Hepatic stellate cell (primary cell): Measurements from ENCODE around the gene VPS35.
"Not testable (repeated sequence)": the region's sequence is repeated elsewhere in the genome, so short reads cannot be mapped to it uniquely, and the experiment has no call there.

Source experiments
- DNase-seq: peaks from one replicate; pipeline ENCODE4 v3.0.0; 2011; ENCODE audit warnings: low spot score

VPS35 gene

DNA sequence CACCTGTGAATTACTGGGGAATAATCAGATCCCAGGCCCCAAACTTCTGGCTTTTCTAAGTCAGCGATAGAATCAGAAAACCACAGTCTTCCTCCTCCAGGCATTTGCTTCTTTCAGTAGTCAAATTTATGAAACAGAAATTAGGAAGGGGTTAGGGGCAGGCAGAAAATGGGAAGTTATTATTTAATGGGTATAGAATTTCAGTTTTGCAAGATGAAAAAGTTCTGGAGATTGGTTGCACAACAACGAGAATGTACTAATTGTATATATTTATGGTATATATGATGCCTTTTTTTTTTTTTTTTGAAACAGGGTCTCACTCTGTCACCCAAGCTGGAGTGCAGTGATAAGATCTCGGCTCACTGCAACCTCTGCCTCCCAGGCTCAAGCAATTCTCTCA lies 23.9 kb upstream of the VPS35 start:
- DNase-seq = no peak

DNA sequence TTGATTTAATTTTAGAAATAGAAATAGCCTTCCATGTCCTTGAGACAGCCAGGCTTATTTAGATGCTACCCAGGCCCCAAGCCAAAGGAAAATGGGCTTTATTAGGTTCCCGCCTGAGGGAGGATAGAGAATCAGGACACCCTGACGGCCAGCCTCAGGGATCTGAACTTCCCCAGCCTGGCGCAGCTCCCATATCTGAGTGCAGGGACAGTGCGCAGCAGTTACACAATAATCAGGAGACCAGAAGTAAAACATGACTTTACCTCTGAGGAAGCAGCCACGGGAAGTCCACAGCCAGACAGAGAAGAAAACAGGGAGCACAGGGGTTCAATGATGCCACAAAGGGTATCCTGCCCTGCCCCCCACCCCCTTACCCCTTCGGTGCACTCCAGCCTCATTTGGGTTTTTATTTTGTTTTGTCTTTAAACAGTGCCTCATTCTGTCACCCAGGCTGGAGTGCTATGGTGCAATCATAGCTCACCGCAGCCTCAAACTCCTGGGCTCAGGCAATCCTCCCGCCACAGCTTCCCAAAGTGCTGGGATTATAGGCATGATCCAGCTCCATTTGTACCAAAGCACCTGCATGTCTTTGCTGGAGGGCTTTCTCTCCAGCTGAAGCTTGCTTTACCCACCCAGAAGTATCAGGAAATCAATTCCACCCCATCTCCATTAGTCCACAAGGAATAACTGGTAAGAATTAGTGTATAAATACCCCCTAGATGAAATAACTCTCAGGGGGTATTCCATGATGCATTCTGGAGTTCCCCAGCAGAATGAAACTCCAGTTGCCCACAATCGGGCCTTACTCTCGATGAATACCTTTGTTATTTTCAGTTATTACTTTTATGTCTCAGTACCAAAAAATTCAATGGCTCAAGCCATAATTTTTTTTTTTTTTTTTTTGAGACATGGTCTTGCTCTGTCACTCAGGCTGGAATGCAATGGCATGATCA lies 22.4 kb upstream of the VPS35 start:
- DNase-seq = no peak

DNA sequence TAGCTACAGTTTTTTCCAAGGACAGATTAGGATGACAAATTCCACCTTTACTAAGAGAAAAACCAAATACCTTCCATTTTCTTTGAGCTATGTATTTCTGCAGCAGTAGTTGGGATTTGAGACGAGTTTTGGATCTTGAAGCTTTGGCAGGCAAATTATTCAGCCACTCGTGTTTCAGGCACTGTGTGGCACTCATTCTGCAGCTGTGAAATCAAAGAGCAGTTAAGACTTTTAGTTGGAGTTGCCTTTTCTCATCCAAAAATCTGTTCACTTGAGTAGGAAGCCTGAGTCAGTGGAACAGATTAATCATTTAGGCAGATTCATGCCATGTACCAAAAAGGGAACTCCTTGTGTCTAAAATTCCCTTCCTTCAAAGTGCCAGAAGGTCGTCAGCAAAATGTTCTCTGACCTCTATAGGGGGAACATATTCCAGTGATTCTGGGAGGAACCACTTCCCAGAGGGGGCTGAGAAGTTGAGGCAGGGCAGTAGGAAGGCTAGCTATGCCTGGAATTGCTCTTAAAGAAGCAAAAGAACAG lies 20.6 kb upstream of the VPS35 start:
- no peak for DNase-seq

DNA sequence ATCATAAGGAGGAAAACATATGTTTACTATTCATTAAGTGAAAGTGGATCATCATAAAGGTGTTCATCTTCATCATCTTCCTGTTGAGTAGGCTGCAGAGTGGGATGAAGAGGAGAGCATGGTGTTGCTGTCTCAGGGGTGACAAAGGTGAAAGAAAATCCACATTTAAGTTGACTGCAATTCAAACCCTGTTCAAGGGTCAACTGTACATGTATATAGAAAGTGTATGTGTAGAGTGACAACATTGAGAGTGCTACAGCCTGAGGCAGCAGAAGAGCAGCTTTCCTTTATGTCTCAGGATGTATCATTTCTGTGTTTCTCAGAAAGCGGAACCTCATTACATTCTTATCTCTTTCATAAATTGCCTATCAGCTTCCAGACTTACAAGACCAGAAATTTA lies 17.7 kb upstream of the VPS35 start:
- no peak for DNase-seq

DNA sequence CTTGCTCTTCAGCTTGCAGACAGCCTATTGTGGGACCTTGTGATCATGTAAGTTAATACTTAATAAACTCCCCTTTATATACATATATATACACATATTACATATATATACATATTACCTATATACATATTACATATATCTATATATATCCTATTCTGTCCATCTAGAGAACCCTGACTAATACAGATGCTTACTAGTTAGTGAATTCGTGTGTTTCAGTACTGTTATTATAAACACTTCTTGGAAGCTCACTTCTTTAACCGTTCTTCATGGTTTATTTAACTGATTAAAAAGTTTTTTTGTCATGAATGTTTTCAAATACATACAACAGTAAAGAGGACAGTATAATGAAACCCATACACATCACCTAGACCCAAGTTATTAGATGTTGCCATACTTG lies 13.1 kb upstream of the VPS35 start:
- no peak for DNase-seq

DNA sequence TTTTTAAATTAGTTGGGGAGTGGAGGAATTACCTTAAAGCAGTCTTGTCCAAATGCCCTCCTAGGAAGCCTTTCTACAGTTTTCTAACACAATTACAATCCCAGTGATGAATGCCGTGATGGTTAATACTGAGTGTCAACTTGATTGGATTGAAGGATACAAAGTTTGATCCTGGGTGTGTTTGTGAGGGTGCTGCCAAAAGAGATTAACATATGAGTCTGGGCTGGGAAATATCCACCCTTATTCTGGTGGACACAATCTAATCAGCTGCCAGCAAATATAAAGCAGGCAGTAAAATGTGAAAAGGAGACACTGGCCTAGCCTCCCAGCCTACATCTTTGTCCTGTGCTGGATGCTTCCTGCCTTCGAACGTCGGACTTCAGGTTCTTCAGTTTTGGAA lies 12.6 kb upstream of the VPS35 start:
- DNase-seq = no peak

DNA sequence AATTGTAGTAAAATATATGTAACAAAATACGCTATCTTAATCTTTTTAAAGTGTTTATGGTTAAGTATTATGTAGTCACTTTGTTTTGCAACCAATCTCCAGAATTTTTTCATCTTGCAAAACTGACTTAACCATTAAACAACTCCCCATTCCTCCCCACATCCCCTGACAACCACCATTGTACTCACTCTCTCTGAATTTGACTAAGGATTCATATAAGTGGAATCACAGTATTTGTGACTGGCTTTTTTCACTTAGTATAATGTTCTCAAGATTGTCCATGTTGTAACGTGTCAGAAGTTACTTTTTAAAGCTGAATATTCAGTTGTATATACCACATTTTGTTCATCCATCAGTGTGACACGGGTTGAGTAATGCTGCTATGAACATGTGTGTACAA lies 11.1 kb upstream of the VPS35 start:
- no peak for DNase-seq

DNA sequence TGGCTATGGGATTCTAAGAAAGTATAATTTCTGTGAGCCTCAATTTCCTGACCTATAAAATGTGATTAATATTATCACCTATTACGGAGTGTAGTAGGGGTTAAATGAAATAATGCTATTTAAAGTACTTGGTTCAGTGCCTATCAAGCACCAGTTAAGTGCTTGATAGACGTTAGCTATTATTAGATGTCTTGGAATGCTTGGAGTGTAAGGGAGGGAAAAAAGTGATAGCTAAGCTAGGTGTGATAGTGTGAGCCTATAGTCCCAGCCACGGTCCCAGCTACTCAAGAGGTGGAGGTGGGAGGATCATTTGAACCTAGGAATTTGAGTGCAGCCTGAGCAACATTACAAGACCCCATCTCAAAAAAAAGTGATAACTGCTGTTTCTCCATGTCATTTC lies 8.0 kb upstream of the VPS35 start:
- DNase-seq = no peak

DNA sequence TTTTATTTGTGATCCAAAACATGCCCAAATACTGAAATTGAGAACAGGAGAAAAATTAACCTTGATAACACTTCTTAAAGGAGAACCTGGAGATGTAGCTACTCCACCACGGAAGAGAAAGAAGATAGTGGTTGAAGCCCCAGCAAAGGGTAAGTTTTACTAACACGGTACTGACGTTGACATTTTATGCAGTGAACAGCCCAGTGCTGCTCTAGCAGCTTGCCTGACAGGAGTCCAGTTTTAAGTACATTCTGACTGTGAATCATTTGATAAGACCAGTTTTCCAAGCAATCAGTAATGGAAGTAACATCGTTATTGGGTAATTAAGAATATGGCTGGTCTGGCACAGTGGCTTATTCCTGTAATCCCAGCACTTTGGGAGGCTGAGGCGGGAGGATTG lies 7.0 kb upstream of the VPS35 start:
- no peak for DNase-seq

DNA sequence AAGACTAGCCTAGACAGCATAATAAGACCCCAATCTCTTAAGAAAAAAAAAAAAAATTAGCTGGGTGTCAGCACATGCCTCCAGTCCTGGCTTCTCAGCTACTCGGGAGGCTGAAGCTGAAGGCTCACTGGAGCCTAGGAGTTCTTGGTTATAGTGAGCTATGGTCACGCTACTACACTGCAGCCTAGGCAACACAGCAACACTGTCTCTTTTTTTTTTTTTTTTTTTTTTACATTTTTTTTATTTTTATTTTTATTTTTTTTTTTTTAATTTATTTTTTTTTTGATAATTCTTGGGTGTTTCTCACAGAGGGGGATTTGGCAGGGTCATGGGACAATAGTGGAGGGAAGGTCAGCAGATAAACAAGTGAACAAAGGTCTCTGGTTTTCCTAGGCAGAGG lies 4.6 kb upstream of the VPS35 start:
- DNase-seq = no peak

DNA sequence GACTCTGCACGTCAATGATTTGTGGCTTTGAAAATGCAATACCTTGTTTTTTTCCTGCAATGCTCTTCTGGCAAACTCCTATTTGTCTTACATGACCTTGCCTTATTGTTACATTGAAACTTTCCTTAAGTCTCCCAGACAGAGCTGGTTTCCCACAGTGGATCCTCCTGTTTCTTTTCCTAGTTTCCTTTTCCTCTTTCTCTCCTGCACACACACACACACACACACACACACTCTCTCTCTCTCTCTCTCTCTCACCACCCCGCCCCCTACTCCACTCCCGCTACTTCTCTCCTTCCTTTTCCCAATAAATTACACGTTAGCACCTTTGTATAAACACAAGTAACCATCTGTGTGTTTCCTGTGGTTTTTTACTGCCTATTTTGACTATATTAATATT lies 2.7 kb upstream of the VPS35 start:
- no peak for DNase-seq

DNA sequence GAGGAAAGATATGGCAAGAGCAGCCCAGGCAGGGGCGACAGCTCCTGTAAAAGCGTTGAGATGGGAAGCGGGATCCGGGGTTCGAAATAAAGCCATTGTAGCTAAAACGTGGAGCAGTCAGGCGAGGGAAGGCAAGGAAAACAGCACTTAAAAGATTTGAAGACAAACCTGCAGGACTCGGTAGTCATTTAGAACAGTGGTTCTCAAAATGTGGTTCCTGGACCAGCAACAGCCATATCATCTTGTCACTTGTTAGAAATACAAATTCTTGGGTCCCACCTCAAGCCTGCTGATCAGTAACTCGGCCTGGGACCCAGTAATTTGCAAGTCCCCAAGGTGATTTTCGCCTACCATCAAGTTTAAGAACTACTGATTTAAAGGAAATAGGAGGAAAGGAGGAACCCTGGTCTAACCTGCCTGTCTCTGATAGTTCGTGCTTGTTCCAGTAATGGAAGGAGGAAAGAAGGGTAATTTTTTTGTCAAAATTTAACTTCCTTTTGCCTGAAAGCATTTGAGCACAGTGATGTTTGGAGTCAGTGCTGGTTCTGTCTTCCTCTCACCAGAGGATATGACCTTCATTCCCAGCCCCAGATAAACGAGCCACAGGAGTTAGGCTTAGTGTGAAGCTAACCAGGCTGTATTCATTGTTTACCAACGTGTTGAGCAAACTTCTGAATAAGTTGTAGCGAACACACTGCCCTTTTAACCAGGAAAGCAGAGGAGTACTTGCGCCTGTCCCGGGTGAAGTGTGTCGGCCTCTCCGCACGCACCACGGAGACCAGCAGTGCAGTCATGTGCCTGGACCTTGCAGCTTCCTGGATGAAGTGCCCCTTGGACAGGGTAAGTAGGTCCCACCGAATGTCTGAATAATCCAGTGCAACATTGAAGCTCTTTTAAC lies 1.6 kb upstream of the VPS35 start:
- peak; percentile 26 for DNase-seq

DNA sequence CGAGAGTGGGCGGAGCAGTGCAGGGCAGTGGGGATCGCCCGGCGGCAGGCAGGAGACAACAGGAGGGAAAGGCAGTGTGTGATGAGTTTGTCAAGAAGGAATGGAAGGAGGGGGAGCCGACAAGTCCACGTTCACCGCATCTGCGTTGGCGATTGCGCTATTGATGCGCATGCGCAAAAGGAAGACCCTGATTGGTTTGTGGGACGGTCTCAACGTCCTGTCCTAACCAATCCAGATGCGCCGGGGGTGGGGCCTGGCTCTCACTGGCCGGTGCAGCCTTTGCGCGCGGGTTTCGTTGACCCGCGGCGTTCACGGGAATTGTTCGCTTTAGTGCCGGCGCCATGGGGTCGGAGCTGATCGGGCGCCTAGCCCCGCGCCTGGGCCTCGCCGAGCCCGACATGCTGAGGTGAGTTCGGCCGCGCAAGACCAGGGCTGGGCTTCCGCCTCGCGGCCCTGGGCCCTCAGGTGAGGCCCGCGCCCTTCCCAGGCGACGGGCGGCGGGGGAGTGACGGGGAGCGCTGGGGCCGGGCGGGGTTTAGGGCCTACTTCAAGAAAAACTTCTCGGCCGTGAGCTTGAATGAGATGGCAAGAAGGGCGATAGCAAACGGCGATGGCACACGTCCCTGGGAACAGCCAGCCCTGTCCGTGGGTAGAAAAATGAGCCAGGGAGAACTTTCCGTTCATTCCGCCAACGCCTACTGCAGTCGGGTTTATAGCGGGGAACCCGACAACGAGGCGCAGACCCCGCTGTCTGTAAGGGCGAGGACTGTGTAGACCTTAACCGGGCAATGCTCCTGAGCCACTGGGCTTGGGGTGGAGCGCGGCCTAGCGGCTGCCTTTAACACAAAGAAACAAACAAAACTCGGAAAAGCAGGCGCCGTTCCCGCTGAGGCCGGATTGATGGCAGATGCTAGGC lies 645 bp upstream of the VPS35 start, which contains the start of gene ORC6:
ORC6 (plus strand) TSS at position 295 of the 916 bp plus-strand sequence; CDS start at position 342, 47 bp downstream.
- peak; percentile 96 for DNase-seq

DNA sequence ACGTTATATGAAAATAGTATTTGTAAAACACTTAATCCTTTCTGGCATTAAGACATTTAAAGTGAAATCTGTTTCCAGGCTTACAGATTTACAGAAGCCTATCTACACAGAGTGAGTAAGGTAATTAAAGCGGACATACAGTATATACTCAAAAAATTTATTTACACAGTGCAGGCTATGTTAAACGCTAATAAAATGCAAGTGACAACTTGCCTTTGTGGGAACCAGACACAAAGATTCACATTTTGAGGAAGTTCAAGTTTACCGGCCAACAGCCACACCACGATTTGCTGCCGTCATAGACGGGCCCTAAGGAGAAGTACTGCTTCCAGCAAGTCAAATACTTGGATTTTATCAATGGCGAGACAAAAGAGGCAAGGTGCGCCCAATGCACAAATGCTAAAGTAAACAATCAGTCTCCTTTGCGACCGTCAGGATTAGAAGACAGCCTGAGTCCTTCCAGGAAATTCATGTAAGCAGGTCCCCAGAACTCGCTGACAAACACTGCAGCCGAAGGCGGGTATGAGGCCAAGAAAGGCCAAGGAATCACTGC lies 801 bp downstream of the VPS35 start:
- no peak for DNase-seq

DNA sequence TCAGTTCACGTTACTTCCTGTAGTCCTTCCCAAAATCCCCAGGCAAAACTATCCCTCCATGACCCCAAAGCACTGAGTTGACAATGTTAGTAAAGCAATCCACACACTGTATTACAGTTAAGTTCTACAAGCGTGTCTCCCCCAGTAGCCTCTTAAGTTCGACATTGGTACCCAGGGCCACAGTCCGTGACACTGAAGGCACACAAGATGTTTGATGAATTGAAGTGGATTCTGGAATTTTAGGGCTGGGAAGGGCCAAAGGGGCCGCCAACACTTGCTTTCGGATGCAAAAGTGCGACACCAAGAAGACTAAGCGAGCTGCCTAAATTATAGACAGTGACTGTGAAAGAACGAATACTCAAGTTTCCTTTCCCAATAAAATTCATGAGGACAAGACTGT lies 1.5 kb downstream of the VPS35 start:
- no peak for DNase-seq

DNA sequence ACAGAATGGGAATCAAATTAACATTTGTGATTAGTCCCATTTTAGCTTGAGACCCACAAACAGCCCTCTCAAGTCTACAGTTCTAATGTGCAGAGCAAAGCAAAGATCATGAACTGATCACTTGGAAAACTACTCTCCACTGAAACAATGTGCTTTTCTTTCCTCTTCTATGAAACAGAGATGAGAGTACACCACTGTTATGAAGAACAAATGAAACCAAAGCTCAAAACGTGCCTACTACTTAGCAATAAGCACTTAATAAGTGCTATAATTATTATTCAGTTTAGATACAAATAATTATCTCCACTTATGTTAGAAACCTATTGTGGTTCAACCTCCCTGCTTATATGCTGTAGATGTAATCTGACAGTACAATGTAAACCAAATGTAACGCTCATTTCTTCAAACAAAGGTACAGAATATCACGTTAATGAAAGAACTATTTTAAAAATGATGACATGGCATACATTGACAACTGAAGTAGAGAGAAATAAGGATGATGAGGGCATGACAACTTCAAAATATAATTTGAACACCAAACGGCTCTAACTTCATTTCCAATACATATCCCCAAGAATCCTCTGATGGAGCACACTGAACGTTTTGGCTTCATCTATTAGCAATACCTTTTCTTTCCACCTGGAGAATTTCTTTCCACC lies 2.0 kb downstream of the VPS35 start:
- DNase-seq = no peak

DNA sequence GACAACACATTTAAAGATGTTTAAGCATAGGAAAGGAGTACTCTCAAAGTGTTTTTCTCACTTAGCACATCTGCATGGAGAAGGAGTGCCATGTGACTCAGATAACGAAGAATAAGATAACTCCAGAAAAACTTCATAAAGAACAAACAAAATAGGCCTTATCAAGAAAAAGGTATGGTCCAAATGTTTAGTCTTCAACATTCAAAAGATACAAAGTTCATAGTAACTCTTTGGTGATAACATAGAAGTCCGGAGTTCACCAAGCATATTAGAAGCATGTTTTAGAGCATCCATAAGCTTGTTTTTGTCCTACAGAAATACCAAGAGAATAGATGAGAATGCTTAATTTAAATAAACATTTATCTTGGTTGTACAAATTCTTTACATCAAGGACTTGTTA lies 7.1 kb downstream of the VPS35 start:
- DNase-seq = not testable (repeated sequence)

DNA sequence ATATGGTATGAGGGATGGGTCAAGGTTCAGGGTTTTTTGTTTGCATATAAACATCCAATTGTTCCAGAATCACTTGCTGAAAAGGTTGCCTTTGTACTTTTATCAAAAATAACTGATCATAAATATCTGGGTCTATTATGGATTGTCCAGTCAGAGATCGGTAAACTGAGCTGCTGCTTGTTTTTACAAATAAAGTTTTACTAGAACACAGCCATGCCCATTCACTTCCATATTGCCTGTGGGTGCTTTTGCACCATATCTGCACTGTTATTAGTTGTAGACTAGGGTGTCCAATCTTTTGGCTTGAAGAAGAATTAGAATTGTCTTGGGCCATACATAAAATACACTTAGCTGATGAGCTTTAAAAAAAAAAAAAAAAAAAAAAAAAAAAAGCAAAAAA lies 11.0 kb downstream of the VPS35 start:
- not testable (repeated sequence) for DNase-seq

DNA sequence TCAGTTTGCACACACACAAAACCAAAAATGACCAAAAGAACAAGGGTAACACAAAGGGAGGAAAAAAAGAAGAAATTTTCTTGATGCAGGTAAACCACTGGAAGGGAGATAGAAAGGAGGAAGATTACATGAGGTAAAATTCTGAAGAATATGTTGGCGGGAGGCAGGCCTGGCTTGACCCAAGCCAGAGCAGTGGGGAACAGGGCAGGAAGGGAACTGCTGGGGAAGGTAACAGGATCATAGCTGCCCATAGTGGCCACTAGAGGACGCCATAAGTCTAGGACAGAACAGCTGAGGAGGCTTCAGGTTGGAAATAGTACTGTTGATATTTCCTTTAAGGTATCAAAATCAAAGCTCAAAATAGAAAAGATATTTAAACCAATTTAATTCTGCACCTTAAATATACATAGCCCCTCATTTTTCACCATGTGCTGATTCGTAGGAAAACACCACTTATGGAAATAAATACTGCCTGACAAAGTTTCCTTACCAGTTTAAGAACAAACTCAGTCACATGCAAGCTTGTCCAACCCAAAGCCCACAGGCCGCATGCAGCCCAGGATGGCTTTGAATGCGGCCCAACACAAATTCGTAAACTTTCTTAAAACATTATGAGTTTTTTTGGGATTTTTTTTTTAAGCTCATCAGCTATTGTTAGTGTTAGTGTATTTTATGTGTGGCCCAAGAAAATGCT lies 15.5 kb downstream of the VPS35 start:
- peak; percentile 47 for DNase-seq

DNA sequence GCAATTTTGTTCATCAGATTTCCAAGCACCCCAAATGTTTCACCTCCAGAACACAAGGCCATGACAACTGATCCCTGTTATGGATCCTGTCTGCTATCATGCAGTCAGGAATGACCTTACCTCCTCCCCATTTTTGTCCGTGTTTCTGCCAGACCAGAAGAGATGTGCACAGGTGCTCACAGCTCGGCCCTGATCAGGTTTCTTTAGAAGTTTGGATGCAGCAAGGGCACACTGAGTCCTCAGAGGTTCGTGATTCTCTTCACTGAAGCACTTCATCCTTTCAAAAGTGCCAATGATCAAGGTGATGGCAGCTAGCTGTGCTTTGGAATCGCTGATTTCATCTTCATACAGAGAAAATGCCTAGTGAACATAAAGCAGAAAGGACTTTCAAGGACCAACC lies 26.9 kb downstream of the VPS35 start:
- no peak for DNase-seq
